Activated CD8-positive, alpha-beta memory T cell treated with anti-CD3 and anti-CD28 coated beads, Interleukin-2, amount 50 U/mL, for 24 hours (primary cell): ENCODE data around the gene BFSP2.

Source experiments
- DNase-seq: peaks from one replicate; pipeline ENCODE4 v3.0.0-alpha.2; 2020; ENCODE audit errors: extremely low read depth

Gene BFSP2

GRCh38 chr3:133383741-133384140, 16.1 kb upstream of the BFSP2 start:
- no peak for DNase-seq

DNA sequence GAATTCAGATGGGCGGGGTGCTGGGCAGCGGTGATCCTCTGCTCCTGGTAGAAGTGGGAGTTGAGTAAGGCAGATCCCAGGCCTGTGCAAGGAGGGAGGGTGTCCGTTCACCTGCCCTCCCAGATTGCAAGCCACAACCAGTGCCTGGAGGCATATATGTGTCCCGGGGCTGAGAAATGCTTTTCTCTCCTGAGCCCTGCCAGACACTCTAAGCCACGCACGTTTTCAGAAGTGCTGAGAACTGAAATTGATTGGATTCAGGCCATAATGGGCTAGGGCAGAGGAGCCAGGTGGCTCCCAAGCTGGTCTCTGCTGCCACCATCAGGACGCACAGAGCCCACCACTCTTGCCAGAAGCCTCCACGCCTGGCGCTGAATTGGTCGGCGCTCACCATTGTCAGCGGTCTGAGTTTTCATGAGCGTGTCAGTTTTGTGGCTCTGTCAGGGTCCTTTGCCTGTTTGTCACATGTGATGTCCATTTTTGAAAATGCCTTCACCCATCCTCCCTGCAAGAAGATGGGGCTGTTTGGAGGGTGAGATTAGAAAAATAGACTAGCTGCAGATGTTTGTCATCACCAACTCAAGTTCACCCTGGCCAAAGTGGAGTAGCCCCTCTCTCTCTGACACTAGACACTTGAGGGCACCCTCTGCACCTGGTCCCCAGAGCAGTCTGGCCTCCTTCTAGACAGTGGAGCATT, 15.4 kb upstream of the BFSP2 start:
- DNase-seq: no peak

DNA sequence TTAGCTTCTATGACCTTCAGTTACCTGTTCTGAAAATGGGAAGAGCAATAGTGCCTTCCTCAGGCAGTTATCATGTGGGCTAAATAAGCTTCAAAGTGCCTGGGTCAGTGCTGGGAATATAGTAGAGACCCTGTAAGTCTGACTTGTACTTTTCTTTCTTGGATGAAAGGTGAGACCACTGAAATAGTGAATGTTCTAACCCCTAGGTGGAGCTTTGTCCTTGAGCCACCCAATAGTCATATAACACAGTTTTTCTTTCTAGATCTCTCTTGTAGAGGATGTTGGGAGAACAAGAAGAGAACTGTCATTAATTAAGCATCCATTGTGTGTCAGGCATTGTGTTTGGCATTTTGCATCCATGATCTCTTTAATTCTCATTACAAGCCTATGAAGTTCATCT, 13.0 kb upstream of the BFSP2 start:
- DNase-seq: no peak

DNA sequence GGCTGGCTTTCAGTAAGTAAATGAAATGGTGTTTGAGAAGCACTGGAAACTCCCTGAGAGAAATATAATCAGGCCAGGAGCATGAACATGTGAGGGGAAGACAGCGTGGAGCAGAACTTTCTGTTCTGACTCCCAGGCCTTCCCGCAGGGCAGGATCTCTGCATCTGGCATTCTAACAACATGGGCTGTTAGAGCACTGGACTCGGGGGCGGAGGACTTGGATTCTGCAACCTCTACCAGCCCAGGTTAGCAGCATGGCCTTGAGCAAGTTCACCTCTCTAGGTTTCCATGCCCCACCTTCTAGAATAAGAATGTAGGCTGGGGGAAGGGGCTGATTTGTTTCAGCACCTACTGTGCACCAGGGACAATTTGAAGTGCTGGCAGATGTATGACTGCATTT, 12.5 kb upstream of the BFSP2 start:
- DNase-seq: no peak

DNA sequence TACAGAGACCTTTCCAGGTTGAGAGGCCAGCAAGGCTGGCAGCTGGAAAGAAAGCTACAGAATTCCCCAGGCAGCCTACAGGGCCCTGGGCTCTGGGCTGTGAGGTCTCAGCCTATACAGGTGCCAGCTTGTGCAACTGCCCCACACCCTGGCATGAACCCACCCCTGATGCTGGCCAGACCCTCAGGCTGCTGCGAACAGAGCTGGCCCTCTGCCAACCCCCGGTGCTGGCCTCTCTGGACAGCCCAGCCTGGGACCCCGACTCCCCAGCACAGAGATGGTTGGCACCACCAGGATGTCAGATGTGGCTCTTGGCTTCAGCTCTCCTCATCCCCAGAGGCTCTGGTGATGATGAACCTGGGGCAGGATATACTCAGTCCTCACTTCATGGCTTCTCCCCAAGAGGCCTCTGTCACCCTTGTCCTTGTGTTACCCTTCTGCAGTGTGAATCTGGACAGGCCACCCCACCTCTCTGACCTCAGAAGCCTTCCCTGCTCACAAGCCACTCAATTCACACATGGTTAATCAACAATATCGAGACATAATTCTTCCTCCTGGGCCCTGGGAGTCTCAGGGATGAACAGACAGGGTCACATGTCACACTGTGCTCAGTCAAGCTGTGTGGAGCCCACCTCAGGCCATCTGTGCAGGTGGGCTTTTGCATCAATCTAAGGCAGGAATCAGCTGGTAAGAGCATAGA, 11.0 kb upstream of the BFSP2 start:
- DNase-seq: no peak

GRCh38 chr3:133390715-133391114, 9.1 kb upstream of the BFSP2 start:
- no peak for DNase-seq

GRCh38 chr3:133393204-133393603, 6.7 kb upstream of the BFSP2 start:
- no peak for DNase-seq

DNA sequence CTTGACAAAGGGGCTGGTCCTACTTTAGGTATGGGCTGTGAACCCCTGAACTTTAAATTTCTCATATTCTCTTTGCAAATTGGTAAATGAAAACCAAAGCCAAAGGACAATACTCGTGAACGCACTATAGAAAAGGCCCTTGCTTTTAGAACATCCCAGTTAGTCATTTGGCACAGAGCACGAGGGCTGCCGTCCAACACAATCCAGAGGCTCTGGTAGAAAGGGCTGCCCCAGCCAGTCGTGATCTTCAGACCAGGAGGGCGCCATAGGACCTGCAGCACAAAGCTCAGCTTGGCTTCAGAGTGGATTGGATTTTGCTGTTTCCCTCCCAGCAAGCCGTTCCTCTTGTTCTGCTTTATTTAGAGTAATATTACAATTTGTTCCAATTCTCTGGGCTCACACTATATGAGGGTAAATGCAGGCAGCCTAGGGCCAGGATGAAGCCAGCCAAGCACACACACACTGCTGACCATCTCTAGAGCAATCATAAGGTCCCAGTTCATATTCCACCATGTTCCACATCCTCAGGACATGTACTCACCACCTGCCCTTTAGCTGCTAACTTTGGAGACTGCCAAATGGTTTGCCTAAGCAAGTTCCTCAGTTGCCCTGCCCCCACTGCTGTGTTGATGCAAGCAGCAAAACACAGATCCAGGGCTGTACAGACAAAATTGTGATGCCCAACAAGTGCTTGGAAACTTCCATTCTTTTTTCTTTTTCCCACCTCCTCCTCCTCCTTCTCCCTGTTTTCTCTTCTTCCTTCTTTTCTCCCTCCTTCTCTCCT, 6.0 kb upstream of the BFSP2 start:
- no peak for DNase-seq

DNA sequence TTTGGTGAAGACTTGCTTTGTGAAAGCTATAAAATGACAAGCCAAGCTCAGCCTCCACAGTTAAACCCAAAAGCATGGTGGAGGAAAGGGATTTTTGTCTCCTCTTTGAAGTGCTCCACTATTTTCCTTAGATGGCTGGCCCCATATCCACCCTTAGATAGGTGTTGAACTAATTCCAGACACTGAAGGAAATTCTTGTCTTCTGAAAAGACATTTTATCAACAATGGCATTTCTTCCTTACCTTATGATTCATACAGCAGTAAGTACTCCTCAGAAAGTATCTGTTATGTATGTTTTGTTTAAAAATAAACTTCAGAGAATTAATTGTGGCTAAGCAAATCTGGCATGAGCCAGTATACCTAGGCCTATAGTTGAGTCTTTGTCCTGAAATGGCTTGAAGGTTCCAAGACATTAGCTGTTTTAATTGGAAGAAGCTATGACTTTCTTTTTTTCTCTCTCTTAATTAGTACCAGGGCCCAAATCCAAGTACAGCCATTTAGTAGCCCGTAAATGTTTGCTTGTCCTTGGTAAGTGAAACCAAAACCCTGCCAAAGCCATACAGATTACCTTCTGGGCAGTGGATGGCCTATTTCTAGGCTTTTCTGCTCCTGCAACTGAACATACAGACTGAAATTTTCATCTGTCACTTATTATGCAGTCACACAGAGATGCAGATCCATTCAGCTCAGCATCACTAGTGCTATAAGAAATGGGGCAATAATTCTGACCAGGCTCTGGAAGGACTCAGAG, 5.1 kb upstream of the BFSP2 start:
- no peak for DNase-seq

DNA sequence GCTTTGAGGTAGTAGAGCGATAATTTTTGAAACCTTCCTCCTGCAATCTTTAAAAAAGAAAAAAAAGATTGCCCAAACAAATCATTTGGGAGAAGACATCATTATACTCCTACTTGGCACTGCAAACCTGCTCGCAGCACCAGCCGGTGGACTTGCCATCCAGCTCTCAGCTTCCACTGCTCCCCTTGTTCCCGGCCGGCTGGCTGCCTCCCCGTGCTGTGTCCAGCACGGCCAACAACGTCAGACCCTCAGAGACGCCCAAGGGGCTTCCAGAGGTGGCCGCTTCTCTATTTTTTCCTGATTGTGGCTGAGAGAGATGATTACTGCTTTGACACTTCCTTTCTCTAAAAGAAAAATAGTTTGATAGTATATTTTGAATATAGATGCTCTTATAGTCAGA, 3.0 kb upstream of the BFSP2 start:
- DNase-seq: no peak

- DNase-seq: no peak
These were observed 1.7 kb downstream of the BFSP2 start for GRCh38 chr3:133401374-133402135.

- no peak for DNase-seq
These were observed 5.1 kb downstream of the BFSP2 start for GRCh38 chr3:133404920-133405319.

DNA sequence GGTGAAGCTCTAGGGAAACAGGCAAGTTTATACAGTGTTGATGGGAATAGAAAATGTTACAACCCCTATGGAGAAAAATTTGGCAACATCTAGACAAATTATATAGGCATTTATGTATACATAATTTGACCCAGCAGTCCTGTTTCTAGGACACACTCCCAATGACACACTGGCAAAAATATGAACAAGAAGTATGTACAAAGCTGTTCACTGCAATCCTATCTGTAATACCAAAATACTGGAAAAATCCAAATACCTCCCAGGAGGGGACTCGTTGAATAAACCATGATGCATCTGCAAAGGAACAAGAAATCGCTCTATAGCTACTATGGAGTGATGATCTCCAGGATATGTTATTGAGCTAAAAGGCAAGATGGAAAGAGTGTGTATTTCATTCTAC, 8.5 kb downstream of the BFSP2 start:
- DNase-seq: no peak

- DNase-seq: no peak
These were observed 9.1 kb downstream of the BFSP2 start for GRCh38 chr3:133408961-133409360.

GRCh38 chr3:133410191-133410892, 10.5 kb downstream of the BFSP2 start:
- no peak for DNase-seq

DNA sequence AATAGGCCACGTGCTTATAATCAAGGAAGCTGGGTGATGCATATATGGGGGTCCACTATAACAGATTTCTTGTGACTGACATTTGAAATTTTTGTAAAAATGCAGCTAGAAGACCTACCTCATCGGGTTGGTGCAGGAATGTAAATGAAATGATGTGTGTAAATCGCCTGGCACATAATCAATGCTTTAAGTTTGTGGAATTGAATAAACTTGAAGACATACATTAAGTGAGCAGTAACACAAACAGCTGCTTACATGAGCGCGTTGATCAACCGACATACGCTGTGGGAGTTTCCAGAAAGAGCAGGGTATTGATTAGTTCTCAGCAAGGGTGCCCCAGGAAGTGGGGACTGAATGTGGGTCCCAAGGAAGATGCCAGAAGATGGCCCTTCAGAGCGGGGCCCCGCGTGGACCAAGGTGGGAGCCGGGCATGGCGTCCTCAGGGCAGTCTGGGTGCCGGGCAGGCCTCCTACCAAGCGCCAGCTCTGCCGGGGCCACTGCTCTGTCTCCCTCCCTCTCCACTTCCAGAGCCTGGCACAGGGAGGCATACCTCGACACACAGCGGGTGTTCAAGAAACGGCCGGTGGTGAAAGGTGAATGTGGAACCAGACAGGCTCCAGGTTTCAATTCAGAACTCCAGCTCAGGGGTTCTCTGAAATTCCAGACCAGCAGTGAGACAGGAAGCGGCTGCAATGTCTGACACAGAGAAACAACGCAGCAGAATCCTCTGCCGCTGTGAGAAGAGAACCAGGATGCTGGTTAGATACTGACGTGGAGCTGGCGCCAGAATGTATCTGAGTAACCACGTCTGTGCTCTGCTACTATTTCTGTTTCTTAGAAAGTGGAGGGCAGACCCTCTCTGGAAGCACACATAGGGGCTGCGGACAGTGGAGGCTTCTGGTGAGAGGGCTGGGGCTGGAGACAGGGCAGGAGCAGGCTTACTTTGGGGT, 12.6 kb downstream of the BFSP2 start:
- no peak for DNase-seq

GRCh38 chr3:133413161-133414020, 13.5 kb downstream of the BFSP2 start:
- no peak for DNase-seq

DNA sequence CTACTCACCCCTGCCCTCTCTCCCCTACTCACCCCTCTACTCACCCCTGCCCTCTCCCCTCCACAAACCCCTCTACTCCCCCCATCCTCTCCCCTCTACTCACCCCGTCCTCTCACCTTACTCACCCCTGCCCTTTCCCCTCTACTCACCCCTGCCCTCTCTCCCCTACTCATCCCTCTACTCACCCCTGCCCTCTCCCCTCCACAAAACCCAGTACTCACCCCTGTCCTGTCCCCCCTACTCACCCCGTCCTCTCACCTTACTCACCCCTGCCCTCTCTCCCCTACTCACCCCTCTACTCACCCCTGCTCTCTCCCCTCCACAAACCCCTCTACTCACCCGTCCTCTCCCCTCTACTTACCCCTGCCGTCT, 14.2 kb downstream of the BFSP2 start:
- no peak for DNase-seq

GRCh38 chr3:133418361-133418760, 18.5 kb downstream of the BFSP2 start:
- DNase-seq: no peak
